ENCODE measurements around the gene FGFR2. TPM values are rescaled to one million over a fixed set of nuclear protein-coding genes. Genes with fewer than 3 reads are reported as not detected.

Gene FGFR2
- total and polyA plus RNA-seq, 2 of the 4 experiments (the other 2 are of a cell fraction): not detected

- H3K56ac ChIP-seq (ENCODE audit: extremely low read depth, insufficient read depth, low read length): no peak overlapping the region
- DNase-seq (no peak), ATAC-seq (ENCODE audit: low read depth) (no peak)
- no peak overlapping the region for H3K4me3 ChIP-seq (ENCODE audit: insufficient read depth, low read depth, low read length)
- no peak overlapping the region for H3K9ac ChIP-seq (ENCODE audit: low read depth, low read length)
- H4K91ac ChIP-seq (ENCODE audit: insufficient read depth, low read depth, low read length): no peak overlapping the region
- no peak overlapping the region for H3K14ac ChIP-seq (replicated peaks; ENCODE audit: low read depth, low read length)
- H2BK120ac ChIP-seq (ENCODE audit: low read depth, low read length): no peak overlapping the region
- intact Hi-C loops (cut with micrococcal nuclease): no loop called here
- in situ Hi-C loops (cut with MboI; ENCODE audit: low sequenced_read_pairs): no loop called here
- no peak overlapping the region for H3K27ac ChIP-seq (ENCODE audit: insufficient read depth, low read length)
- CTCF ChIA-PET: no interaction called here
- WGBS, 2 experiments (ENCODE audit: extremely low coverage in 2 of 2, insufficient read length in 1 of 2): 3% methylated on average over 4 of the region's 6 CpGs; no CpG with 5 or more reads in 1 of the 2 experiments
- H3K4ac ChIP-seq (ENCODE audit: low read depth, low read length): no peak overlapping the region
- H3K9me1 ChIP-seq (ENCODE audit: insufficient read depth, low read length): no peaks in the 10 kb centered on the region
- no peak overlapping the region for H2BK15ac ChIP-seq (ENCODE audit: low read depth, low read length)
- no peak overlapping the region for H4K5ac ChIP-seq (ENCODE audit: low read depth, low read length)
- no peak overlapping the region for H3K23ac ChIP-seq (ENCODE audit: low read depth, low read length)
- no peak overlapping the region for H2AFZ ChIP-seq (replicated peaks; ENCODE audit: low read length, poor library complexity)
- dilution Hi-C loops (cut with HindIII; ENCODE audit: low sequenced_read_pairs, unreplicated experiment): no loop called here
- no peak overlapping the region for H2BK20ac ChIP-seq (ENCODE audit: low read depth, low read length)
- H3K27me3 ChIP-seq (ENCODE audit: control insufficient read depth, insufficient read depth, low read length): no peaks in the 10 kb centered on the region
- H3K79me1 ChIP-seq (ENCODE audit: low read depth in 1 of 2, low read length in 2 of 2): no peaks in the 10 kb centered on the region
- POLR2A ChIA-PET (ENCODE audit: unreplicated experiment): no interaction called here
- TF ChIP-seq FOS (IDR thresholded peaks at IDR 0.05; ENCODE audit: low read depth, low read length): no peak
- TF ChIP-seq MXI1 (IDR thresholded peaks at IDR 0.05; ENCODE audit: borderline replicate concordance, low read depth, low read length): no peak
- no peak for TF ChIP-seq NFE2L2 (IDR thresholded peaks at IDR 0.05; ENCODE audit: low read depth, low read length)
- no peak for TF ChIP-seq CEBPB (IDR thresholded peaks at IDR 0.05; ENCODE audit: low read depth, low read length)
- TF ChIP-seq RCOR1 (IDR thresholded peaks at IDR 0.05; ENCODE audit: insufficient replicate concordance, low read length): no peak
- TF ChIP-seq POLR2A (IDR thresholded peaks at IDR 0.05; ENCODE audit: low read depth, low read length): no peak
- TF ChIP-seq BHLHE40 (IDR thresholded peaks at IDR 0.05; ENCODE audit: low read depth, low read length): no peak
- no peak for TF ChIP-seq CHD1 (IDR thresholded peaks at IDR 0.05; ENCODE audit: low read depth, low read length)
- TF ChIP-seq CTCF (conservative IDR thresholded peaks at IDR 0.05; ENCODE audit: low read depth, low read length): no peak
- TF ChIP-seq SMC3 (IDR thresholded peaks at IDR 0.05; ENCODE audit: low read depth, low read length): no peak
- TF ChIP-seq MAFK (IDR thresholded peaks at IDR 0.05; ENCODE audit: low read depth, low read length): no peak
- no peak for TF ChIP-seq ELK1 (IDR thresholded peaks at IDR 0.05; ENCODE audit: borderline replicate concordance, low read depth, low read length)
- TF ChIP-seq MAZ (IDR thresholded peaks at IDR 0.05; ENCODE audit: borderline replicate concordance, low read depth, low read length): no peak
- no peak for TF ChIP-seq RAD21 (IDR thresholded peaks at IDR 0.05; ENCODE audit: low read length)
- TF ChIP-seq RFX5 (IDR thresholded peaks at IDR 0.05; ENCODE audit: low read depth, low read length): no peak
- no peak for TF ChIP-seq USF2 (IDR thresholded peaks at IDR 0.05; ENCODE audit: low read depth, low read length)
- no peak overlapping the region for H3K18ac ChIP-seq (ENCODE audit: low read depth, low read length)
- H3K4me1 ChIP-seq (ENCODE audit: control insufficient read depth, insufficient read depth, low read length): no peaks in the 10 kb centered on the region
- no peaks in the 10 kb centered on the region for H3K36me3 ChIP-seq (ENCODE audit: control insufficient read depth, insufficient read depth, low read length)
- no peak overlapping the region for H2AK9ac ChIP-seq (replicated peaks; ENCODE audit: low read depth, low read length, poor library complexity)
- BruUV-seq (replicated peaks): no TSS peak
- no peak overlapping the region for H4K8ac ChIP-seq (ENCODE audit: low read depth in 2 of 2, low read length in 2 of 2)
- no peak overlapping the region for H2BK5ac ChIP-seq (ENCODE audit: low read depth, low read length, poor library complexity, severe bottlenecking)
- H3K4me2 ChIP-seq (ENCODE audit: low read depth, low read length): no peak overlapping the region
- peaks cover 26% of the 10 kb centered on the region; the same call in 1 of the 2 replicates for H3K9me3 ChIP-seq (ENCODE audit: control insufficient read depth, insufficient read depth, low read length)
- no peaks in the 10 kb centered on the region for H4K20me1 ChIP-seq (ENCODE audit: insufficient read depth, low read length)
- no peak overlapping the region for H2AK5ac ChIP-seq (ENCODE audit: low read depth, low read length)
Measured at GRCh38 chr10:121613456-121613855, 15.2 kb upstream of the FGFR2 start.

All from IMR-90 (cell line).